H1 (cell line): ENCODE data around the gene BBX. TPM values are rescaled to one million over a fixed set of nuclear protein-coding genes. Genes with fewer than 3 reads are reported as not detected.

Experiments
- CTCF ChIA-PET: fragments of 300-600 bp; sonication (Branson Sonifier 250); formaldehyde crosslinking; loops from one replicate; lab custom pipeline; 2021; ENCODE audit not compliant: partially characterized antibody; lab: Charles Lee
- POLR2A ChIA-PET: fragments of 300-600 bp; sonication (Branson Sonifier 250); formaldehyde crosslinking; loops from one replicate; lab custom pipeline; 2021; ENCODE audit warnings: inconsistent platforms; ENCODE audit not compliant: partially characterized antibody; lab: Charles Lee
- DNase-seq, 2 experiments: peaks; one replicate each; pipeline versions ENCODE4 v3.0.0 to v3.0.0-alpha.2; 2010 to 2022; ENCODE audit warnings: low spot score in 2 of 2, low read depth in 1 of 2, mixed read lengths in 1 of 2
- FAIRE-seq: peaks from 2 replicates; lab custom pipeline; 2011; peaks lifted over from hg19 to GRCh38; lab: Jason Lieb, UNC
- H2AFZ ChIP-seq: 2 replicates; pipeline ENCODE4 v1.8.1; 2012; ENCODE audit warnings: low read length, inconsistent platforms
- H2AK5ac ChIP-seq: 2 replicates; pipeline ENCODE4 v1.6.1; 2013; ENCODE audit warnings: low read depth, low read length
- H2BK120ac ChIP-seq: replicated peaks from 2 replicates; pipeline ENCODE3; 2013; ENCODE audit warnings: low read depth, low read length, inconsistent platforms
- H2BK12ac ChIP-seq: 2 replicates; pipeline ENCODE4 v1.6.1; 2013; ENCODE audit warnings: low read depth, low read length
- H2BK15ac ChIP-seq: 2 replicates; pipeline ENCODE4 v1.6.1; 2013; ENCODE audit warnings: low read length
- H2BK20ac ChIP-seq: 2 replicates; pipeline ENCODE4 v1.6.1; 2013; ENCODE audit warnings: low read length
- H2BK5ac ChIP-seq: 2 replicates; pipeline ENCODE4 v1.6.1; 2013; ENCODE audit warnings: low read depth, low read length
- H3K14ac ChIP-seq: 2 replicates; pipeline ENCODE4 v1.6.1; 2013; ENCODE audit warnings: inconsistent platforms; ENCODE audit not compliant: insufficient read length
- H3K18ac ChIP-seq: 2 replicates; pipeline ENCODE4 v1.6.1; 2013; ENCODE audit warnings: low read length; ENCODE audit errors: extremely low read depth
- H3K23ac ChIP-seq: 2 replicates; pipeline ENCODE4 v1.6.1; 2013; ENCODE audit warnings: inconsistent platforms; ENCODE audit not compliant: insufficient read length
- H3K23me2 ChIP-seq: 2 replicates; pipeline ENCODE4 v1.6.1; 2013; ENCODE audit warnings: low read depth, low read length
- H3K27ac ChIP-seq: 2 replicates; pipeline ENCODE4 v1.6.1; 2011; ENCODE audit warnings: low read depth, low read length, inconsistent platforms
- H3K27me3 ChIP-seq, 4 experiments: replicated peaks in 1 of 4; 1 replicate in 1 of 4; 2 replicates in 3 of 4; pipeline versions ENCODE4 v1.6.1 to v1.8.1; 2011 to 2013; ENCODE audit warnings: low read length in 3 of 4, mild to moderate bottlenecking in 3 of 4, inconsistent platforms in 2 of 4, mixed read lengths in 2 of 4, moderate library complexity in 1 of 4; ENCODE audit not compliant: control insufficient read depth in 3 of 4, insufficient read depth in 3 of 4; ENCODE audit errors: extremely low read depth in 1 of 4
- H3K36me3 ChIP-seq, 4 experiments: 2 replicates each; pipeline versions ENCODE4 v1.6.1 to v1.8.1; 2011 to 2013; ENCODE audit warnings: mild to moderate bottlenecking in 4 of 4, low read length in 3 of 4, moderate library complexity in 2 of 4, control low read depth in 1 of 4, inconsistent platforms in 1 of 4; ENCODE audit not compliant: insufficient read depth in 4 of 4, control insufficient read depth in 2 of 4
- H3K4ac ChIP-seq: replicated peaks from 2 replicates; pipeline ENCODE3; 2013; ENCODE audit warnings: low read length, low read depth, mixed read lengths, inconsistent platforms; ENCODE audit not compliant: insufficient read length
- H3K4me1 ChIP-seq, 4 experiments: replicated peaks in 1 of 4; 1 replicate in 1 of 4; 2 replicates in 3 of 4; pipeline versions ENCODE4 v1.6.1 to v1.8.1; 2011 to 2013; ENCODE audit warnings: low read length in 3 of 4, inconsistent platforms in 2 of 4, mixed read lengths in 1 of 4; ENCODE audit not compliant: insufficient read depth in 4 of 4, control insufficient read depth in 3 of 4
- H3K4me2 ChIP-seq, 2 experiments: 2 replicates each; pipeline versions ENCODE4 v1.6.1 to v1.8.1; 2011 to 2013; ENCODE audit warnings: low read depth in 2 of 2, low read length in 2 of 2, control low read depth in 1 of 2, inconsistent platforms in 1 of 2, mild to moderate bottlenecking in 1 of 2; ENCODE audit not compliant: insufficient read depth in 1 of 2
- H3K4me3 ChIP-seq, 4 experiments: fragments of 200-600, 300-600 bp in 1 of 4; sonication (generic), shearing (Covaris generic), sonication (Bioruptor Twin) in 1 of 4; 2 replicates each; pipeline versions ENCODE4 v1.5.1 to v1.8.1; 2011 to 2016; ENCODE audit warnings: low read length in 4 of 4, low read depth in 3 of 4, control low read depth in 2 of 4, inconsistent platforms in 2 of 4, mild to moderate bottlenecking in 2 of 4, mixed read lengths in 1 of 4, moderate library complexity in 1 of 4; ENCODE audit not compliant: insufficient read depth in 2 of 4; ENCODE audit errors: extremely low read depth in 1 of 4
- H3K56ac ChIP-seq: replicated peaks from 2 replicates; pipeline ENCODE3; 2013; ENCODE audit warnings: low read depth, mild to moderate bottlenecking, mixed read lengths, low read length, inconsistent platforms; ENCODE audit not compliant: insufficient read length
- H3K79me1 ChIP-seq: 2 replicates; pipeline ENCODE4 v1.6.1; 2013; ENCODE audit warnings: low read depth, low read length, control low read depth
- H3K79me2 ChIP-seq, 2 experiments: 2 replicates each; pipeline versions ENCODE4 v1.6.1 to v1.8.1; 2012 to 2013; ENCODE audit warnings: low read length in 2 of 2, mild to moderate bottlenecking in 2 of 2, inconsistent platforms in 1 of 2; ENCODE audit not compliant: insufficient read depth in 2 of 2, control insufficient read depth in 1 of 2
- H3K9ac ChIP-seq, 4 experiments: replicated peaks in 1 of 4; 1 replicate in 1 of 4; 2 replicates in 3 of 4; pipeline versions ENCODE4 v1.6.1 to v1.8.1; 2011 to 2013; ENCODE audit warnings: low read depth in 3 of 4, low read length in 3 of 4, control low read depth in 2 of 4, mild to moderate bottlenecking in 2 of 4, moderate library complexity in 2 of 4, inconsistent platforms in 1 of 4; ENCODE audit errors: extremely low read depth in 1 of 4
- H3K9me3 ChIP-seq, 2 experiments: 2 replicates each; pipeline versions ENCODE4 v1.6.1 to v1.8.1; 2012 to 2013; ENCODE audit warnings: mild to moderate bottlenecking in 2 of 2, moderate library complexity in 2 of 2, control low read depth in 1 of 2, inconsistent platforms in 1 of 2, low read depth in 1 of 2, low read length in 1 of 2, mixed read lengths in 1 of 2; ENCODE audit not compliant: insufficient read depth in 2 of 2
- H4K20me1 ChIP-seq, 2 experiments: replicated peaks in 1 of 2; 2 replicates each; pipeline versions ENCODE3 to v1.8.1; 2011 to 2013; ENCODE audit warnings: inconsistent platforms in 2 of 2, low read length in 2 of 2, mild to moderate bottlenecking in 1 of 2; ENCODE audit not compliant: insufficient read depth in 2 of 2, control insufficient read depth in 1 of 2
- H4K5ac ChIP-seq: 2 replicates; pipeline ENCODE4 v1.6.1; 2013; ENCODE audit warnings: low read length, low read depth, mixed read lengths, inconsistent platforms; ENCODE audit not compliant: insufficient read length
- H4K8ac ChIP-seq: 2 replicates; pipeline ENCODE4 v1.8.0; 2013; ENCODE audit warnings: mild to moderate bottlenecking, moderate library complexity, low read length, inconsistent platforms; ENCODE audit not compliant: insufficient read depth; ENCODE audit errors: extremely low read depth
- H4K91ac ChIP-seq: replicated peaks from 2 replicates; pipeline ENCODE3; 2013; ENCODE audit warnings: low read length, mixed read lengths, inconsistent platforms; ENCODE audit not compliant: insufficient read length
- CEBPB ChIP-seq: IDR thresholded peaks from 2 replicates; pipeline ENCODE4 v1.6.1; 2012; ENCODE audit warnings: low read depth, low read length
- SIRT6 ChIP-seq: IDR thresholded peaks from one replicate; pipeline ENCODE4 v1.7.1; 2012; ENCODE audit warnings: low read length, inconsistent platforms
- WGBS, 2 experiments: shearing (Covaris generic) in 1 of 2; methylation state at CpG; one replicate each; pipeline versions ENCODE4 v1.1.6 to v1.1.7; 2013 to 2015; ENCODE audit warnings: low lambda C conversion rate in 2 of 2, mixed read lengths in 2 of 2, inconsistent platforms in 1 of 2, low coverage in 1 of 2, missing lambda C conversion rate in 1 of 2; ENCODE audit not compliant: insufficient replicate concordance in 2 of 2, insufficient coverage in 1 of 2, insufficient read length in 1 of 2; ENCODE audit errors: extremely low coverage in 1 of 2, missing lambda C conversion rate in 1 of 2; 5-methylcytosine and 5-hydroxymethylcytosine counted together
- polyA plus RNA-seq, 7 experiments: library from polyadenylated mRNA; depleted of rRNA in 3 of 7; stranded (reverse) in 5 of 7; unstranded in 2 of 7; fragments of >200 nt in 5 of 7; fragments of 200-250 nt in 2 of 7; gene quantifications; 1 replicate in 5 of 7; 2 replicates in 1 of 7; 4 replicates in 1 of 7; pipeline versions ENCODE4 v1.2.1 to v1.2.3, GENCODE V29; 2011 to 2013; ENCODE audit warnings: missing spikeins in 2 of 7, mixed read lengths in 2 of 7
- total RNA-seq: library from RNA; stranded (reverse); fragmentation: NEBNext Ultra II Directional; extraction: Animal tissue kit (Norgen Biotek cat#: 25700); gene quantifications from 2 replicates; pipeline ENCODE4 v1.2.1, GENCODE V29; 2021

BBX gene
- total and polyA plus RNA-seq, 2 of the 8 experiments (the other 6 are each of a cell fraction or from before 2014, with no cell fraction given): 11.0 to 42.5 TPM

- Histone ChIP-seq H2AFZ (no peak overlapping the region), H3K4me3 (no peak overlapping the region), H3K56ac (no peak overlapping the region)
- WGBS, 2 experiments: 89% methylated on average over 3 of the region's 3 CpGs; no CpG with 5 or more reads in 1 of the 2 experiments
- TF ChIP-seq SIRT6 (no peak), CEBPB (no peak)
- TF ChIP-seq, all 59 proteins: peak for 0
- H2BK20ac ChIP-seq: no peak overlapping the region
- no peak overlapping the region for H3K23ac ChIP-seq
- H2BK15ac ChIP-seq: no peak overlapping the region
- peaks cover 11 to 27% (median 14%) of the 10 kb centered on the region in 4 experiments; a peak in 6 of 8 replicates for H3K36me3 ChIP-seq
- no peak overlapping the region for H4K8ac ChIP-seq
- H3K27me3 ChIP-seq: no peaks in the 10 kb centered on the region
- H4K5ac ChIP-seq: no peak overlapping the region
- H4K91ac ChIP-seq: no peak overlapping the region
- H3K79me1 ChIP-seq: no peaks in the 10 kb centered on the region
- H3K4ac ChIP-seq: no peak overlapping the region
- no peak overlapping the region for H3K4me2 ChIP-seq
- ChIA-PET POLR2A (no interaction called here), CTCF (interaction anchor here (0.6 to 0.7 kb wide), 3 partner anchors 12 to 796 kb away, joined by 3 to 4 read pairs (median 3); no protein-coding TSS in a partner anchor)
- DNase-seq: no peak
- H4K20me1 ChIP-seq: no peaks in the 10 kb centered on the region
- H2BK120ac ChIP-seq: no peak overlapping the region
- no peaks in the 10 kb centered on the region for H3K79me2 ChIP-seq
- FAIRE-seq: no peak
- H2AK5ac ChIP-seq: no peak overlapping the region
- no peak overlapping the region for H3K18ac ChIP-seq
- no peaks in the 10 kb centered on the region for H3K9me3 ChIP-seq
- no peaks in the 10 kb centered on the region for H3K23me2 ChIP-seq
- no peak overlapping the region for H3K14ac ChIP-seq
- no peak overlapping the region for H3K9ac ChIP-seq
- peaks cover 0 to 8% (median 0%) of the 10 kb centered on the region in 4 experiments; a peak in 1 of 7 replicates for H3K4me1 ChIP-seq
- no peak overlapping the region for H2BK5ac ChIP-seq
- H2BK12ac ChIP-seq: no peak overlapping the region
- no peak overlapping the region for H3K27ac ChIP-seq
These were observed 283.8 kb downstream of the BBX start for GRCh38 chr3:107806536-107806935.
